HG03196 (cell line): ENCODE results near the gene MET.
"Not testable (repeated sequence)": the region's sequence is repeated elsewhere in the genome, so short reads cannot be mapped to it uniquely, and the experiment has no call there.

Experiments
- ATAC-seq: cut with Tn5 transposase; IDR thresholded peaks from one replicate; pipeline ENCODE4 v1.9.1; 2021; ENCODE audit not compliant: unreplicated experiment

Gene MET

GRCh38 chr7:116804471-116804870 is 132.5 kb downstream of the MET start:
- no peak for ATAC-seq

- no peak for ATAC-seq
These were observed 133.1 kb downstream of the MET start for GRCh38 chr7:116805100-116805544.

GRCh38 chr7:116806046-116806944 is 134.3 kb downstream of the MET start:
- no peak for ATAC-seq

- ATAC-seq = no peak
These were observed 135.1 kb downstream of the MET start for GRCh38 chr7:116807011-116807560.

- peak; percentile 67 for ATAC-seq
These were observed 137.8 kb downstream of the MET start for GRCh38 chr7:116809636-116810266.

GRCh38 chr7:116810267-116811116 is 138.5 kb downstream of the MET start:
- no peak for ATAC-seq

- ATAC-seq = no peak
These were observed 139.8 kb downstream of the MET start for GRCh38 chr7:116811768-116812167.

- ATAC-seq = no peak
These were observed 140.9 kb downstream of the MET start for GRCh38 chr7:116812860-116813259.

GRCh38 chr7:116813371-116813770 is 141.4 kb downstream of the MET start:
- not testable (repeated sequence) for ATAC-seq

- no peak for ATAC-seq
These were observed 143.0 kb downstream of the MET start for GRCh38 chr7:116815041-116815440.

GRCh38 chr7:116820149-116820548 is 148.2 kb downstream of the MET start:
- ATAC-seq = no peak

- not testable (repeated sequence) for ATAC-seq
These were observed 149.7 kb downstream of the MET start for GRCh38 chr7:116821647-116822046.

- no peak for ATAC-seq
These were observed 152.5 kb downstream of the MET start for GRCh38 chr7:116824449-116824848.

GRCh38 chr7:116828281-116828680 is 156.3 kb downstream of the MET start:
- ATAC-seq = no peak

GRCh38 chr7:116829041-116829440 is 157.0 kb downstream of the MET start:
- no peak for ATAC-seq

- ATAC-seq = no peak
These were observed 157.5 kb downstream of the MET start for GRCh38 chr7:116829493-116829892.

GRCh38 chr7:116832692-116833091 is 160.7 kb downstream of the MET start:
- ATAC-seq = no peak

- no peak for ATAC-seq
These were observed 163.0 kb downstream of the MET start for GRCh38 chr7:116834815-116835504.

- ATAC-seq = no peak
These were observed 164.1 kb downstream of the MET start for GRCh38 chr7:116836048-116836447.

- ATAC-seq = no peak
These were observed 164.9 kb downstream of the MET start for GRCh38 chr7:116836911-116837310.
